COLO668 (cell line): ENCODE data around the gene EPS8.

Experiments
- DNase-seq: peaks from one replicate; lab custom pipeline; 2025; ENCODE audit not compliant: unreplicated experiment; lab: John Stamatoyannopoulos, UW

The EPS8 gene

GRCh38 chr12:15720295-15720694 lies 68.9 kb downstream of the EPS8 start:
- DNase-seq = no peak

GRCh38 chr12:15719230-15719629 lies 70.0 kb downstream of the EPS8 start:
- DNase-seq = no peak

- DNase-seq = no peak
These were observed 71.1 kb downstream of the EPS8 start for GRCh38 chr12:15717940-15718567.

- DNase-seq = no peak
These were observed 72.6 kb downstream of the EPS8 start for GRCh38 chr12:15716581-15716980.

- DNase-seq = no peak
These were observed 74.9 kb downstream of the EPS8 start for GRCh38 chr12:15714256-15714655.

GRCh38 chr12:15712823-15713660 lies 76.1 kb downstream of the EPS8 start:
- peak; percentile 32 for DNase-seq

- no peak for DNase-seq
These were observed 77.0 kb downstream of the EPS8 start for GRCh38 chr12:15712160-15712559.

GRCh38 chr12:15710860-15711510 lies 78.2 kb downstream of the EPS8 start:
- no peak for DNase-seq

GRCh38 chr12:15709551-15709950 lies 79.6 kb downstream of the EPS8 start:
- no peak for DNase-seq

GRCh38 chr12:15708396-15709076 lies 80.7 kb downstream of the EPS8 start:
- DNase-seq = no peak

- no peak for DNase-seq
These were observed 81.5 kb downstream of the EPS8 start for GRCh38 chr12:15707516-15708199.

GRCh38 chr12:15706010-15706676 lies 83.0 kb downstream of the EPS8 start:
- no peak for DNase-seq

- no peak for DNase-seq
These were observed 83.6 kb downstream of the EPS8 start for GRCh38 chr12:15705606-15706005.

GRCh38 chr12:15702276-15702675 lies 86.9 kb downstream of the EPS8 start:
- no peak for DNase-seq

GRCh38 chr12:15701631-15702156 lies 87.5 kb downstream of the EPS8 start:
- DNase-seq = no peak

GRCh38 chr12:15701206-15701605 lies 88.0 kb downstream of the EPS8 start:
- DNase-seq = no peak

- no peak for DNase-seq
These were observed 88.6 kb downstream of the EPS8 start for GRCh38 chr12:15700595-15700994.

GRCh38 chr12:15699886-15700285 lies 89.3 kb downstream of the EPS8 start:
- no peak for DNase-seq

GRCh38 chr12:15698377-15698871 lies 90.8 kb downstream of the EPS8 start:
- DNase-seq = no peak

GRCh38 chr12:15697201-15697600 lies 92.0 kb downstream of the EPS8 start:
- DNase-seq = no peak
